GM12873 (cell line): ENCODE data around the gene IQCH.

Experiments
- CTCF ChIP-seq: IDR thresholded peaks from 2 replicates; pipeline ENCODE4 v1.5.1; 2012; ENCODE audit warnings: low read depth, mild to moderate bottlenecking, moderate library complexity, low read length, control low read depth; ENCODE audit not compliant: insufficient read depth; ENCODE audit errors: missing control alignments

The IQCH gene

DNA sequence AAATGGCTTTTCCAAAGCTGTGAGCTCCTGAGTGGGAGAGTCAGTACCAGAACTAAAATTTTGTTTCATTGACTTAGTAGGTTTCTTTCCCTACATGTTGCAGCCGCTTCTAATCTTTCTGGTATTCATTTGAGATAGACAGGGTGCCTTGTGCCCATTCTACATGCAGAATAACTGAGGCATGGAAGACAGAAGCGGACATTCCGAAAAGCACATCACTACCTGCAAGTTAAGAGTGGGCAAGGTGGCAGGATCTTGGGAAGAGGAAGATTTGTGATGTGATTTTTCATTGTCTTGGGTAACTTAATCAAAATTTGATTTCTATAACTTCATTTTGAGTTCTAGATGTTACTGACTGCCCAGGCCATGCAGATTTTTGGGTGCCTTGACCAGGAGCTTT is 289.9 kb downstream of the IQCH start:
- no peak for TF ChIP-seq CTCF

- no peak for TF ChIP-seq CTCF
These were observed 291.3 kb downstream of the IQCH start for GRCh38 chr15:67545864-67546263.

- TF ChIP-seq CTCF = no peak
These were observed 292.5 kb downstream of the IQCH start for GRCh38 chr15:67547064-67547463.

- TF ChIP-seq CTCF = no peak
These were observed 293.2 kb downstream of the IQCH start for GRCh38 chr15:67547836-67548235.

DNA sequence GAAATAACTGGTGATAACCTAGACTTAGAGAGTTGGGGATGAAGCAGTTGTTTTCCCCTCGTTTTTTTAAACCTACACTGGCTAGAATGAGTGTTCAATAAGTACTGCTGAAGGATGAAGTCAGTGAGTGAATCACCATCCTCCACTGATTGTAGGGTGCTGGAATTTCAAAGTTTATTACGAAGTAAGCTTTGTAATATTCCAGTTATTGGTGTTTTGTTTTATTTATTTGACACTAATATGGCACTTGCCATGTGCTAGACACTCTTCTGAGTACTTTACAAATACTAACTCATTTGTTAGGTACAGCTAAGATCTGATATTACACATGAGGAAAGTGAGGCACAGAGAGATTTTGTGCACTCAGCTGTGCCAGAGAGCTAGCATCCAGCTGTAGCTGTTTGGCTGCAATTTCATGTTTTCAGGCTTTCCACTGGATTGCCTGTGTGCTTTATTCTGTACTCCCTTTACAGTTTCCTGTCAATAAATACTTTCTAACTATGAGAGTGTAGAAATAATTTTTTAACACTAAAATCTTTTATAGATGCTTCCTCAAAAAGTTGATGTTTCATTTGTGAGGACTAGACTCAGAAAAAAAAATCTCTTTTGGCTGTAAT is 293.8 kb downstream of the IQCH start:
- no peak for TF ChIP-seq CTCF

GRCh38 chr15:67548862-67549651 is 294.5 kb downstream of the IQCH start:
- TF ChIP-seq CTCF = no peak

GRCh38 chr15:67549736-67550135 is 295.1 kb downstream of the IQCH start:
- no peak for TF ChIP-seq CTCF
